ENCODE results near the gene DDX23.

The DDX23 gene

DNA sequence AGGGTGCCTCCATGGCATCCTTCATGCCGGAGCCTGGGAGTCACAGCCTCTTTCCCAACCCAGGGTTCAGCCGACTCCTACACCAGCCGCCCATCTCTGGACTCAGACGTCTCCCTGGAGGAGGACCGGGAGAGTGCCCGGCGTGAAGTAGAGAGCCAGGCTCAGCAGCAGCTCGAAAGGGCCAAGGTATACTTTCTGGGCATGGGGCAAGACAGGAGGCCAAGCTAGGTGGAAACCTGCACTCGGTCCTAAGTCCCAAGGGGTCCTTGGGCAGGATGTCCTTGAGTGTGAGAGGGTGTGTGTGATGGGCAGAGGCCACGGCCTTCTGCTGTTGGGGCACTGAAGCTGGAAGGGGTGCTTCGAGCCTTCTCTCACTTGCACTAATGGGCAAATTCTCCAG lies 28.7 kb downstream of the DDX23 start:
- DNase-seq (ENCODE audit: low read depth in 2 of 2), result no peak

DNA sequence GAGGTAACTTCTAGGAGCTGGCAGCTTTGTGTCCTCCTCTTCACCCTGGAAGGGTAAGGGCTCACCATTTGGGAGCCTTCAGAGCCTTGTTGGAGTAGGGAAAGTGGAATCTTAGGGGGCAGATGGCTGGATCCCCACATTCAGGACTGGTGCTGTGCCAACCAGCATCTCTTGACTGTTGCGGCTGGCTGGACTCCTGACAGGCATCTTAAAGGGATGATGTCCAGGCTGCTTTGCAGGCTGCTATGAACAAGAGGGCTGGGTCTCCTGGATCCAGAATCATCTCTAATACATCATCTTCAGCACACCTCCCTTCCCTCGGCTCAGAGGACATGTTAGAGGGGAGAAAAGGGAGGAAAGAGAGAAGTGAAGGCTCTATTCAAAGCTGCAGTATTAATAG lies 29.3 kb downstream of the DDX23 start:
- no peak for DNase-seq (ENCODE audit: low read depth in 2 of 2)

DNA sequence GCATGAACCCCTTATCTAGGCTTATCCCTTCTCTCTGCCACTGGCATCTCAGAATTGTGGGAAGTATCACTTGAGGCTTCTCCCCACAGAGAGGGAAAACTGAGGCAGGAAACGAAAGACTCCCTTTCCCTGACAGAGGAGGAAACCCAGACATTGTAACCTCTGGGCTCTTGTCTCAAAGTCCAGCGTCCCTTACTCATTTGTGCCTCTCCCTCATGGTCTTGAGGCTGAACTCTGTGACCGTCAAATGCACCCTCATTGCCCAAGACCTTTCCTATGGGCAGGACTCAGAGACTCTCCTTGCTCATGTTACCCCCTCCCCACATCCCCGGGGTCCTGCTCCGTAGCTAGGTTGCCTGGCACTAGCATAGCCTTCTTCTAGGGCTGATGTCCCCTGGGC lies 29.8 kb downstream of the DDX23 start:
- no peak for DNase-seq (ENCODE audit: low read depth in 2 of 2)

DNA sequence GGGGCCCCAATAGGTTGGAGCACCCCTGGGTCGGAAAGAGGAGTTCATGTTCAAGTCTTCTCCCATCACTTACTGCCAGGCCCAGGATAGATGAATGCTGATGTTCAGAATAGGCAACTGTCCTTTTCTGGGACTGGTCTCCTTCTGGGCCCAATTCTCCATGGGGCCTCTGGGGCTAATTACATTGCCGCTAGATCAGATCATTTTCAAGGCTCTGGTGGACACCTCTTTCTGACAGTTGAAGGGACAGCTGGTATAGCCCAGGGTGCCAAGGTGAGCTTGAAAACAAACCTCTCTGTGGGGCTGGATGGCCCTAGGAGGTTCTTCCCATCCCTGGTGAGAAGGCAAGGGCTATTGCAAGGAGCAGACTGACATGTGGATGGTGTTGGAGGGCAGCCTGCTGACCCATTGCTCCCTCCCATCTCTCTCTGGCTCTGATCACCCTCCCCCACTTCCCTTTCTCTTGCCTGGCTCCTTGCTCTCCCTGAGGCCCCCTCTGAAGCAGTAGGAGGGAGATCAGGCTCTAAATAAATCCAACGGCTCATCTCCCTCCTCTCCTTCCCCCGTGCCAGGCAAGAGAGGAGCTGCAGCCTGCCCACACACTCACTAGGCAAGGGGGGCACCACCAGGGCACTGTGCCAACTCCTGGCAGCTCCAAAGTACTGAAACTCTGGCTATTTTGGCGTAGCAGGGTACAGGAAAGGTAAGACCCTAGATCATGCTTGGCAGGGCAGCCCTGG lies 31.8 kb downstream of the DDX23 start:
- DNase-seq (ENCODE audit: low read depth in 2 of 2), result no peak

DNA sequence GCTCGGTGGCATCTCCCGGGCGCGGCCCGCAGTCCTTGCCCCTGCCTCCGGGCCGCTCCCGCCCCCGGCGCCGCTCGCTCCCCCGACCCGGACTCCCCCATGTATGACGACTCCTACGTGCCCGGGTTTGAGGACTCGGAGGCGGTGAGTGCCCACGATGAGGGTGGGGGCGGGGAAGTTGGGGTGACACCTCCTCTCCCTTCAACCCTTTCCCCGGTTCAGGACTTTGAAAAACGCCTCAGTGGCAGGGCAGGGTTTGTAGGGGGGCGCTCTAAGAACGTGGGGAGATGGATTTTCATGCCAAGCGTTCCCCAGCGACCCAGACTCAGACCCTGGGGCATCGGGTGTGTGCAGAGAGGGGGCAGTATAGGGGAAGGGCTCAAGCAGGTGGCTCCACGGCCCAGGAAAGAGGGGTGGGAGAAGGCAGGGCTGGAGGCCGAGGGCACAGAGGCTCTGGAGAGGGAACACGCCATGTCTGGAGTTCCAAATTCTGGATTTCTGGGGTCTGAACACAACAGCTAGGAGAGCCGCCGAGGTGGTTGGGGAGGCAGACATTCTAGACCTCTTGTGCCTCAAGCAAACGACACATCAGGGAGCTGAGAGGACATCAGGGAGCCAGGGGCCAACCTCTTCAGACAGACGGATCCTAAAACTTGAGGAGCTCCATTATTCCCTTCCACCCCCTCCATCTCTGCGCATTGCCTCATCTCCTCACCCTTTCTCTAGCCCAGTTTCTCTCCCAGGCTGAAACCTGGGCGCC lies 33.0 kb downstream of the DDX23 start:
- peak in 1 of 2 donors; percentile 32 for DNase-seq (ENCODE audit: low read depth in 2 of 2)

DNA sequence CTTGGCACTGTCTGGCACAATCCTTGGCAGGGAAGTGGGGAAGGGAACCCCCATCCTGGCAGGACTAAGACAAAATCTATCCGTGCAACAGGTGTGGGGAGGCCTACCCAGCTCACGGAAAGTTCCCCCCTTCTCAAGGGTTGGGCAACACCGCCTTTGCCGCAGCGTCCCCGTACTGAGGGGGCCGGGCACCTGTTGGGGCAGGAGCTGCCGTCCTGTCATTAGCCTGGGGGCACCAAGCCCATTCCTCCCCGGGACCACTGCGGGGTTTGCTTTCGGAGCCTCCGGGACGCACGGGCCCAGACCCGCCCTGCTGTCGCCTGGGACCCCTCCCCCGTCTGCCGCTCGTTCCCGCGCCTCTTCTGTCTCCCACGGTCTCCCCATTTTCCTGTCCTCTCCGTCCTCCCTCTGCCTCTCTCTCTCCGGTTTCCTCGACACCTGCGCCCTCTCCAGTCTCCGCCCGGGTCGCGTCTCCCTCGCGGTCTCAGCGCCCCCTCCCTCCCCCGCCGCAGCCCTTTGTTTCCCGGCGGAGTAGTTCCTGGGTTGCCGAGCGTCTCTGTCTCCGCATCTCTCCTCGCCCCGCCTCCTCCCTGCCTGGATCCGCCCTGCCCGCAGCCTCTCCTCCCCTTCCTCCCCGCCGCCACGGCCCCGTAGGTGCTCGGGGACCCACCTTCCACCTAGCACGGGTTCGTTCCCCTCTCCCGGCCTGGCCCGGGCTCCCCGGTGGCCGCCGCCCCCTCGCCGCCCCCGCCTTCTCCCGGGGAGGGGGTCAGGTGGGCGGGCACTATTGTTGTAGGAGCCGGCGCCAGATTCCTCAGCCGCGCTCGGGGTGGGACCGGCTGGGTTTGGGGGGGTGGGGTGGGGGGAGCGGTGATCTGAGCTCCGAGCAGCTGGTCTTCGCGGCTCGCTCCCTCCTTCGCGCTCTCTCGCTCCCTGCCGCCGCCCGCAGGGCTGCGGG lies 33.8 kb downstream of the DDX23 start, which contains the start of gene CACNB3:
TSS of gene CACNB3 (plus strand) at position 624 of the 958 bp plus-strand sequence. CDS start 434 bp downstream, outside the sequence.
- DNase-seq (ENCODE audit: low read depth in 2 of 2), result peak; percentile 68 to 71

DNA sequence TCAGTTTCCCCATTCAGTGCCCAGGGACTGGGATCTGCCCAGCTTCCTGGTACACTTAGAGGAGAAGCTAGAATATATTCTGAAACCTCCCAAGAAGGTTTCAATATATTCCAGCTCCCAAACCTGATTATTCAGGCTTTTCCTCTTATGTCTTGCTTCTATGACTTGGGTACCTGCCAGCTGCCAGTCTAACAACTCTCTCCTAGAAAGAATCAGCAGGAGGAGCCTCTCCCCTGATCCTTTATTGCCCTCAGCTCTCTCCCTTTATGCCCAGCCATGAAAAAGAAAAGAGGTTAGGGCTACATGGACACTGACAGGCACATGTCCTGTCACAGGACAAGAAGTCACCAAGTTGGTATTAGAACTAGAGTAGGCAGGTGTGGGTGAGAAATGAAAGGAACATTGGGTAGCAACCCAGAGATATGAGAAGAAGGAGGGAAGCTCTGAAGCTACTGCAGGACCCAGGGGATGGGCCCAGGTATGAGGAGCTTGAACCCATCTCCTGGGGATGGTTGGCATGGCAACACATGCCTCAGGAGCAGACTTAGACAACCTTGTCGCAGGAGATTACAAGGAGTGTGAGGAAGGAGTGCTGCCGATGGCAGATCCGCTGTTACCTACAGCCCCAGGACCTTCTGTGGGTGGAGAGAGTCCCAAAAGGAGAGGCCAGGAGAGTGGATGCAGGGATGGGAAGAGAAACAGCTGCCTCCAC lies 35.7 kb downstream of the DDX23 start:
- no peak for DNase-seq (ENCODE audit: low read depth in 2 of 2)

DNA sequence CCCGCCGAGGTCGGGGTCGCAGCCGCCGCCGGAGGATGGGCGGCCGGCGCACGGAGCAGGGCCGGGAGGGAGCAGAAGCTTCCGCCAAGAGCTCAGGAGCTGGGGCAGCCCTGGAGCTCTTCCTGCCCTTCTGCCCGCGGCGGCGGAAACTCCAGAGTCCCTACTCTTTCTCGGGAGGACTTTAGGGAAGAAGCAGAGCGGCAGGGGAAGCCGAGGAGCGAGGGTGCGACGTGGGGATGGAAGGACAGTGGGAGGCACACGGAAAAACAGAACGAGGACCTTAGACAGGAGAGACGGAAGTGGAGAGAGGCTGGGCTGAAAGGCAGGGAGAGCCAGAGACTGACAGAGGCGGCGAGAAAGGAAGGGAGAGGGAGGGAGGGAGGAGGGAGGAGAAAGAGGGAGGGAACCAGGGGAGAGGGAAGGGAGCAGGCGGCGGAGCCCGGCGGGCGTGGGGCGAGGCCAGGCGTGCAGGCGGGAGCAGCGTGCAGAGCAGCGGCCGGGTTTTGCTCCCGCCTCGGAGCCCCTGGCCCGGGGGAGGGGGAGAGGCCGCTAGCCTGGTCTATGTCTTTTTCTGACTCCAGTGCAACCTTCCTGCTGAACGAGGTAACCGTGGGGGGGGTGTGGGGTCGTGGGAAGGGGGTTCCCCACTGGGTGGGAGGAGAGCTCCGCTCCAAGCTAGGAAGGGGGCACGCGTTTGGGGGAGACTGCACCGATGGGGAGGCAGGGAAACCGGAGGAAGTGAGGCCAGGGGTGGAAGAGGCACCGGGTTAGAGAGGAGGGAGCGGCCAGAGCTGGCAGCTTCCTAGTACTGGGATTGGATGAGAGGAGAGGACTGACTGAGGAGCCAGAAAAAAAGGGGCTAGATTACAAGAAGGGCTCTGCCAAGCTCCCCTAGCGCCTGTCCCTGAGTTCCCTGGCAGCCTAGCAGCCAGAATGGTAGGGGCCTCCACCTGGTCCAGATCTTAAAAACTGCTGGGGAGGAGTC lies 36.5 kb downstream of the DDX23 start:
- peak in 1 of 2 donors; percentile 24 for DNase-seq (ENCODE audit: low read depth in 2 of 2)

DNA sequence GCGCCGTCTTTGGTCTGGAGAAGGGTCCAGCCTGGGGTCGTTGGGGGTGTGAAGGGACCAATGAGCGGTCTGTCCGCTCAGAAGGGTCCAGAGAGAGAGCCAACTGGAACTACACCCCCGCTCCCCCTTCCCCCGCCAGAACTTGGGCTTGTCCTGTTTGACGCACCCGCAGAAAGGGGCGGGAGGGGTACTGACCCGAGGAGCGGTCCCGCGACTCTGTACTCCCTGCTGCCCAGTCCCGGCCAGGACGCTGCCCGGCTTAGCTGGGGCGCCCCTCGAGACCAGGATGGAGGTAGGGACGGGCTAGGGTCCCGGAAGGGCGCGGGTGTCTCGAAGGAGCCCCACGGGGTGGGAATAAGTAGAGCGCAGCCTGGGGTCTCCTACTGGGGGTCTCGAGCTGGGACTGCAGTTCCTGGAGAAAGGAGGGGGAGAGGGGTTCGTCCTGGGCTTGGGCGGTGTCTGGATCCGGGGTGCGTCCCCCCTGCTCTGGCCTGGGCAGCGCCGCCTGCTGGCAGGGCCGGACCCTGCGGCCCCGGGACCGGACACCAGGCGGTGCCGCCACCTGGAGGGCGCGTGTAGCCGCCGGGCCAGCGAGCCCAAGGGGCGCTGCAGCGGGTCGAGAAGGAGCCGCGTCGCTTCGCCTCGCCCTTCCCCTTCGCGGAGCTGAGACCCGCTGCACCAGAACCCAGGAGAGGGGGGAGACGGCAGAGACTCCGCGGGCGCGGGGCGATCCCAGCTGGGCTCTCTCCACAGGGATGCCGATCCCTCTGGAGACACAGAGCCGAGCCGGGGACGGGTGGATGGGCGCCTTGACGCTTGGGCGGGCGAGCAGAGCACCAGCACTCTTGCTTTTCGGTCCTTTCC lies 37.5 kb downstream of the DDX23 start:
- DNase-seq (ENCODE audit: low read depth in 2 of 2), result peak; percentile 50 to 77

DNA sequence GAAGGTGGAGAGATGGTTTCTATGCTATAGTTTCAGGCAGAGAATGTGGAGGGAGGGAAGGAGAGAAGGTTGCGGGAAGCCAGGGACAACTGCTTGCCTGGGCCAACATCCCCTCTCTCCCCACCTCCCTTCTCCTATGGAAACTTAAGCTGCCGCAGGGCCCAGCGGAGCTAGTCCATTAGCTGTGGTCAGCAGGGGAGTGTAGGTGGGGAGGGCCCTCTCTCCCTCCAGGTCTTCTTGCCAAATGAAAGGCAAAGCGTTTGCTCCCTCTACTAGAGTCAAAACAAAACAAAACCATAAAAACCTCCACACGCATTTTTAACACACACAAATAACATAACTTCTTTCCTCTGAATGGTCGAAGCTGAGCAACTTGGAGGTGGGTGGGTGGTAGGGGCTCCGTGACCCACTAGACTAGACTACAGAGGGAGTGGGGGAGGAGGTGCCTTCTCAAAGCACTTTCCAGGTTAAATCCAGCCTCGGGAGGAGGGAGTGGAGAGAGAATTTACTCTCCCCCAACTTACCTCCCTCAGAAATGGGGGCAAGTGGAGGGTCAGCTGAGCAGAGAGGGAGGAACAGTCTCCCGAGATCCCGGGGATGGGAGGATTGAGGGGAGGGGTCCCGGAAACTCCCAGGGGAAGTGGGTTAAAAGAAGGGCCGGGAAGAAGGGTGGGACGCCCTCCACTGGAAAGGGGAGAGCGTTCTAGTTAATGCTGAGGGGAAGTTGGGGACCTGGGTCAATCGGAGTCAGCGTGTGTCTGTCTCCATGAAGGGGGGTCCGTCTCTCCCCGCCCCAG lies 38.3 kb downstream of the DDX23 start:
- DNase-seq (ENCODE audit: low read depth in 2 of 2), result no peak

DNA sequence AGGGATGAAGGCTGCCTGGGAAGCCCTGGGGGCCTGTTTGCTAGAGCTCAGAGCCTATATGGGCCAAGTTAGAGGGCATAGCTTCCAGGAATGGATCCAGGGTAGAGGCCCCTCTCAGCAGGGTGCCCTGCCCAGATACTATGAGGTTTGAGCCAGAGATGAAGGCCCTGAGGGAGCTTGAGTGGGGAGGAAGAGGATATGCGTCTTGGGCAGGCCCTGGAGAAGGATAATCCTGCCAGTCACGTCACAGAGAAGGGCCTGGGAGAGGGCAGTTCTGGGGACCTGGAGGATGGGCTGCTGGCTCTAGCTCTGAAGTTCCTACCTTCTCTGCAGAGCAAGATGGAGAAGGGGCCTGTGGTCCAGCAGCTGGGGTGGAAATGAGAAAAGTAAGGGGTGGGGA lies 39.6 kb downstream of the DDX23 start:
- no peak for DNase-seq (ENCODE audit: low read depth in 2 of 2)

DNA sequence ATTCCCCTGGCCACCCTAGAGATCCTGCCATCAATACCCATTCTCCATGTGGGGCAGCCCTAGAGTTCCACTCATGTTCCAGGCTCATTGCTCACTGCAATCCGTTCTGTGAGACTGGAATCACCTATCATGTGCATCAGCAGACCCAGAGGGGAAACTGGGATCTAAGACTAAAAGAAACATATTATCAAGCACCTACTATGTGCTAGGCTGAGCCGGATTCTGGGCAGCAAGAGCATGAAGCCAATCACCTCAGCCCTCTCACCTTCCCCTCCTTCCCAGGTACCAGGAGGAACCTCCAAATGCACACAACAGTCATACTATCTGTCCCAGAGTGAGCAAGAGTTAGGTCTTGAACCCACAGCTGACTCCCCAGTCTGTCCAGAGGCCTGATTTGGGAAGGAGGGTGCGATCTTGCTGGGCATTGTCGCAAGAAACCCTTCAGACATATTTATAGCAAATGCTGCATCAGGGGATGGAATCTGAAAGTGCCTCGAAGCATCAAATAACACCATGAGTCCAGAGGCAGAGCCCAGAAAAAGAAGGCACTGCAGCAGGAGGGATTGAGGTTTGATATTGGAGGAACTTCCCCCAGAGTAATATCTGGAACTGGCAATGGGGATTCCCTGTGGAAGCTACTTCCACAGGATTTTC lies 40.4 kb downstream of the DDX23 start:
- DNase-seq (ENCODE audit: low read depth in 2 of 2), result no peak

DNA sequence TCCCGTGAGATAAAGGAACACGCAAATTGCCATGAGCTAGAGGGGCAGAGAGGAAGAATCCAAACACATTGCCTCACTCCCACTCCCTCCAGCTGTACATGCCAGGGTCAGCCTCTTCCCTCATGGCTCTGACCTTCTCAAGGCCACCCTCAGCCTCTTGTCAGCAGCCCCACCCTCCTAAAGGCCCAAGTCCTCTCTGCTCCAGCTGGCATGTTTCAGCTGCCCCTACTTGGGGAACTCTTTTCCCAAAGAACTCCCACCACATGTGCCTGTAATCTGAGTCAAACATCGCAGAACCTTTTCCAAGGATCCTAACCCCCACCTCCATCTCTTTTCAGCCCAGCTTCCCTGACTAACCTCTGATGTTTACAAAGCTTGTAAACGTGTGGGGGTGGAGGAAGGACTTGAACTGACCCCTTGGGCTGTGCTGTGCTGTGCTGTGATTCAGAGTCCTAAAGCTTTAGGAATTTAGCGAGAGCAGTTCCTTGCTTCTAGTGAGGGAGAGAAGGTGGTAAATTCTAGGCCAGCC lies 41.0 kb downstream of the DDX23 start:
- no peak for DNase-seq (ENCODE audit: low read depth in 2 of 2)

DNA sequence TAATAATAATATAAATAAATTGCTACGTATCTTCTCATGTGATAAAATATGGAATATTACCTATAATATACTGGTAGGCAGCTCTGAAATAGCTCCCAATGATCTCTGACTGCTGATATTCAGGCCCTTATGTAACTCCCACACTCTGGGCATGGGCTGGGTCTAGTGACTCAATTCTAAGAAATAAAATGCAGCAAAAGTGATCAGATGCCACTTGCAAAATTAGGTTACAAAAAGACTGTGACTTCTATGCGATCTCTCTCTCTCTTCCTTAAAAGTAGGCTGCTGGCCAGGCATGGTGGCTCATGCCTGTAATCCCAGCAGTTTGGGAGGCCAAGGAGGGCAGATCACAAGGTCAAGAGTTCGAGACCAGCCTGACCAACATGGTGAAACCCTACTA lies 44.0 kb downstream of the DDX23 start:
- no peak for DNase-seq (ENCODE audit: low read depth in 2 of 2)

DNA sequence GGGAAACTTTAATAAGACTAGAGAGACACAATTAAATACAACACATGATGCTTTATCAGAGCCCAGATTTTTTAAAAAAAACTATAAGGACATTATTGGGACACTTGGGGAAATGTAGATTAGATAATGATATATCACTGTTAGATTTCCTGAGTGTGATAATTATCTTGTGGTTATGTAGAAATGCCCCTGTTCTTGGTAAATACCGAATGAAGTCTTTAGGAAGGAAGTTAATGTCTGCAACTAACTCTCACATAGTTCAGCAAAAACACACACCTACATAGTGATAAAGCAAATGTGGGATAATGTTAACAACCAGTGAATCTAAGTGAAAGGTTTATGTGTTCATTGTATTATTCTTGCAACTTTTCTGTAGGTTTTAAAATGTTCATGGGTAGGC lies 48.3 kb downstream of the DDX23 start:
- no peak for DNase-seq (ENCODE audit: low read depth in 2 of 2)

DNA sequence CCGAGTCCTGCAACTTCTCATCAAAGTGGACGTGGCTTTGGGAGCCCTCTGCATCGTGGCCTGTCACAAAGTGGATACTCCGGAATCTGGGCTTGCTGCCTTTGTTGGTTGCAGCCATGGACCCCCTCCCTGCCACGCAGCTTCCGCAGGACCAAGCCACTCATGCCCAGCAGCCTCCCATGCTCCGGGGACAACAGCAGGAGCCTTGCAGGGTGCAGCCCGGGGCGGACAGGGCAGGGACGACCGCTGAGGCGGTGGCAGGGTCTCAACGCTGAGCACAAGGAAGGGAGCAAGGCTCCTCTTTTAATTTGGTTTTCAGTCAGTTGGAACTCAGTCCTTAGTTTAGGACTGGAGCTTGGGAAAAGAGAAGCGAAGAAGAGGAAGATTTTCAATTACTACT lies 51.0 kb downstream of the DDX23 start:
- DNase-seq (ENCODE audit: low read depth in 2 of 2), result no peak

DNA sequence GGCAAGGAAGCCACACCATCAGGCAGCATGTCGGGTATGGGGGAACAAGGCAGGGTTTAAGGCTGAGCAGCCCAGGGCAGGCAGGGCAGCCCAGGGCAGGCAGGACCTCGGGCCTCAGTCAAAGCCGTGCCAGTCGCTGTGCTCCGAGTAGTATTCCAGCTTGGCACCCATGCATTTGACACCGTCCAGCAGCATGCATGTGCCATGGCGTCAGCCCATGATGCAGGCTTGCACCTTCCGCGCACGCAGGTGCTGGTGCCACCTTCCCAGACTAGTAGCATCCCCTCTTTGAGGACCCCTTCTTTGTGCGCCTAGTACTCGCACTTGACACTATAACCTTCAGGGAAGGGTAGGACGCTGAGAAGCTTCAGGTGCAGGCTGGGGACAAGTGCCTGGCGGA lies 51.5 kb downstream of the DDX23 start:
- DNase-seq (ENCODE audit: low read depth in 2 of 2), result no peak

DNA sequence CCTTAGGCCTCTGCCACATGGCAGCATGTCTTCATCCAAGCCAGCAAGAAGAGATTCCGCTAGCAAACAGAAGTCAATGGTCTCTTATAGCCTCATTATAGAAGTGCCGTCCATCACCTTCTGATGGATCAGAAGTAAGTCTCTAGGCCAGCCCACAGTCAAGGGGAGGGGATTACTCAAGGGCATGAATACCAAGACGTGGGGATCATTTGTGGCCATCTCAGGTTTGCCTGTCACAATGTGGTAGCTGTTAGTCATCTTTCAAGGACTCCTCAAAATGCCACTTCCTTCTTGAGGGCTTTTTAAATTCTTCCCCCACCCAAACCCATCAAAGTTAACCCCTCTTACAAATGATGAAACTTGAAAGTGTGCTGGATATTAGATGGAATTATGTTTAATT lies 55.0 kb downstream of the DDX23 start:
- no peak for DNase-seq (ENCODE audit: low read depth in 2 of 2)

All from stimulated activated CD4-positive, alpha-beta T cell treated with anti-CD3 and anti-CD28 coated beads, Interleukin-1b, Interleukin-23, amount 100 ng/mL, for 4 hours (primary cell).